WTC11 (cell line): ENCODE measurements around the gene ECHDC3. TPM values are rescaled to one million over a fixed set of nuclear protein-coding genes. Genes with fewer than 3 reads are reported as not detected.

Experiments
- CREM ChIP-seq: sonication (generic); formaldehyde crosslinking; IDR thresholded peaks from 2 replicates; pipeline ENCODE4 v1.8.1; 2022; ENCODE audit warnings: mild to moderate bottlenecking, missing genetic modification reagents, moderate library complexity
- E2F4 ChIP-seq: sonication (generic); formaldehyde crosslinking; IDR thresholded peaks from 2 replicates; pipeline ENCODE4 v1.8.1; 2022; ENCODE audit warnings: low read depth, mild to moderate bottlenecking, moderate library complexity, missing genetic modification reagents, borderline replicate concordance
- E2F5 ChIP-seq: sonication (generic); formaldehyde crosslinking; IDR thresholded peaks from 2 replicates; pipeline ENCODE4 v1.8.1; 2022; ENCODE audit warnings: mild to moderate bottlenecking, moderate library complexity, missing genetic modification reagents
- ETV6 ChIP-seq: sonication (generic); formaldehyde crosslinking; IDR thresholded peaks from 2 replicates; pipeline ENCODE4 v1.8.1; 2022; ENCODE audit warnings: mild to moderate bottlenecking, missing genetic modification reagents
- FOXP4 ChIP-seq: sonication (generic); formaldehyde crosslinking; IDR thresholded peaks from 2 replicates; pipeline ENCODE4 v1.8.0; 2022; ENCODE audit warnings: mild to moderate bottlenecking, missing genetic modification reagents
- IRF1 ChIP-seq: sonication (generic); formaldehyde crosslinking; IDR thresholded peaks from 2 replicates; pipeline ENCODE4 v1.8.0; 2023; ENCODE audit warnings: missing genetic modification reagents
- MYBL2 ChIP-seq: sonication (generic); formaldehyde crosslinking; IDR thresholded peaks from 2 replicates; pipeline ENCODE4 v1.8.1; 2023; ENCODE audit warnings: mild to moderate bottlenecking, moderate library complexity, missing genetic modification reagents
- NFE2L1 ChIP-seq: sonication (generic); formaldehyde crosslinking; IDR thresholded peaks from 2 replicates; pipeline ENCODE4 v1.8.1; 2023; ENCODE audit warnings: missing genetic modification reagents
- NR1H2 ChIP-seq: sonication (generic); formaldehyde crosslinking; IDR thresholded peaks from 2 replicates; pipeline ENCODE4 v1.9.0; 2021; ENCODE audit warnings: mild to moderate bottlenecking, moderate library complexity, missing genetic modification reagents
- NR2C2 ChIP-seq: sonication (generic); formaldehyde crosslinking; IDR thresholded peaks from 2 replicates; pipeline ENCODE4 v1.8.0; 2022; ENCODE audit warnings: mild to moderate bottlenecking, missing genetic modification reagents
- RELA ChIP-seq: sonication (generic); formaldehyde crosslinking; IDR thresholded peaks from 2 replicates; pipeline ENCODE4 v1.8.1; 2022; ENCODE audit warnings: missing genetic modification reagents, mild to moderate bottlenecking, borderline replicate concordance
- SMAD3 ChIP-seq: sonication (generic); formaldehyde crosslinking; IDR thresholded peaks from 2 replicates; pipeline ENCODE4 v1.8.0; 2022; ENCODE audit warnings: missing genetic modification reagents, mild to moderate bottlenecking, borderline replicate concordance
- SOX15 ChIP-seq: fragments of 250-450 bp; sonication (Bioruptor Pico); IDR thresholded peaks from 2 replicates; pipeline ENCODE4 v1.9.0; 2021; ENCODE audit warnings: mild to moderate bottlenecking
- SP1 ChIP-seq: sonication (generic); formaldehyde crosslinking; conservative IDR thresholded peaks from 2 replicates; pipeline ENCODE4 v1.8.1; 2022; ENCODE audit warnings: missing genetic modification reagents
- TEAD1 ChIP-seq: sonication (generic); formaldehyde crosslinking; IDR thresholded peaks from 2 replicates; pipeline ENCODE4 v1.8.0; 2022; ENCODE audit warnings: mild to moderate bottlenecking, missing genetic modification reagents
- USF1 ChIP-seq: sonication (generic); formaldehyde crosslinking; IDR thresholded peaks from 2 replicates; pipeline ENCODE4 v1.8.0; 2022; ENCODE audit warnings: mild to moderate bottlenecking, missing genetic modification reagents
- ZBTB43 ChIP-seq: sonication (generic); formaldehyde crosslinking; IDR thresholded peaks from 2 replicates; pipeline ENCODE4 v1.8.1; 2023; ENCODE audit warnings: mild to moderate bottlenecking, missing genetic modification reagents
- ZNF121 ChIP-seq: sonication (generic); formaldehyde crosslinking; IDR thresholded peaks from 2 replicates; pipeline ENCODE4 v1.8.0; 2023; ENCODE audit warnings: missing genetic modification reagents
- ZNF423 ChIP-seq: fragments of 250-450 bp; sonication (Bioruptor Pico); IDR thresholded peaks from 2 replicates; pipeline ENCODE4 v2.1.2; 2022; ENCODE audit warnings: mild to moderate bottlenecking, moderate library complexity
- total RNA-seq: library from RNA; stranded (reverse); gene quantifications from 3 replicates; pipeline ENCODE4 v1.2.3, GENCODE V29; 2021
- TF ChIP-seq, protein P1 (sequence below): sonication (generic); formaldehyde crosslinking; IDR thresholded peaks from 2 replicates; pipeline ENCODE4 v1.8.1; 2022; ENCODE audit warnings: mild to moderate bottlenecking, missing genetic modification reagents, moderate library complexity, borderline replicate concordance
- TF ChIP-seq, protein P2 (sequence below): sonication (generic); formaldehyde crosslinking; IDR thresholded peaks from 2 replicates; pipeline ENCODE4 v1.8.0; 2023; ENCODE audit warnings: missing genetic modification reagents, mild to moderate bottlenecking, borderline replicate concordance
- TF ChIP-seq, protein P3 (sequence below): sonication (generic); formaldehyde crosslinking; IDR thresholded peaks from 2 replicates; pipeline ENCODE4 v1.8.0; 2022; ENCODE audit warnings: missing genetic modification reagents

ECHDC3 gene
- total RNA-seq, 1 experiment from 2014 or later, result 17.1 TPM

DNA sequence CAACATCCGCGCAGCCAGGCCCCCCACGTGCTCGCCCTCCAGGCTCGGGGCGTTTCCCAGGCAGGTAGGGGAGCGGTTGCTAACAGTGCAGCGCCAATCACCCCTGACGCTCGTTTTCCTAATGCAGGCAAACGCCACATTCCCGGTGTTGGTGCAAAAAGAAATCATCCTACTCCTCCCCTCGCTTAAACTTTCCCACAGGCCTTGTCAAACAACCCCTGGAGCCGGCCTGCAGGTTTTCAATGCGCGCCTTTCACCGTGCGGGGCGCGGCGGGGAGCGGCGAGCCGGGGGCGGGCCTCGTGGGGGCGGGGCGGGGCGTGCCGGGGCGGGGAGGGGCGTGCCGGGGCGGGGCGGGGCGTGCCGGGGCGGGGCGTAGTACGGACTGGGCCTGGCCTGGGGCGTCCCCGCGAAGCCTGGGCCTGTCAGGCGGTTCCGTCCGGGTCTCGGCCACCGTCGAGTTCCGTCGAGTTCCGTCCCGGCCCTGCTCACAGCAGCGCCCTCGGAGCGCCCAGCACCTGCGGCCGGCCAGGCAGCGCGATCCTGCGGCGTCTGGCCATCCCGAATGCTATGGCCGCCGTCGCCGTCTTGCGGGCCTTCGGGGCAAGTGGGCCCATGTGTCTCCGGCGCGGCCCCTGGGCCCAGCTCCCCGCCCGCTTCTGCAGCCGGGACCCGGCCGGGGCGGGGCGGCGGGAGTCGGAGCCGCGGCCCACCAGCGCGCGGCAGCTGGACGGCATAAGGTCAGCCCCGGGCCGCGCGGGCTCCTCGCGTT lies at the start of gene ECHDC3 (continued):
- TF ChIP-seq MYBL2 (CRISPR knock-in tag), result 0 out of 2 replicates have a peak, but pooled peaks have one; percentile 37
- TF ChIP-seq CREM, result no peak
- TF ChIP-seq NR2C2, result no peak
- TF ChIP-seq, protein P1, sequence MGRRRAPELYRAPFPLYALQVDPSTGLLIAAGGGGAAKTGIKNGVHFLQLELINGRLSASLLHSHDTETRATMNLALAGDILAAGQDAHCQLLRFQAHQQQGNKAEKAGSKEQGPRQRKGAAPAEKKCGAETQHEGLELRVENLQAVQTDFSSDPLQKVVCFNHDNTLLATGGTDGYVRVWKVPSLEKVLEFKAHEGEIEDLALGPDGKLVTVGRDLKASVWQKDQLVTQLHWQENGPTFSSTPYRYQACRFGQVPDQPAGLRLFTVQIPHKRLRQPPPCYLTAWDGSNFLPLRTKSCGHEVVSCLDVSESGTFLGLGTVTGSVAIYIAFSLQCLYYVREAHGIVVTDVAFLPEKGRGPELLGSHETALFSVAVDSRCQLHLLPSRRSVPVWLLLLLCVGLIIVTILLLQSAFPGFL (CRISPR knock-in tag), result no peak
- peak; percentile 49; the same call in 1 of the 2 replicates for TF ChIP-seq USF1
- 0 out of 2 replicates have a peak, but pooled peaks have one; percentile 53 for TF ChIP-seq NR1H2 (CRISPR knock-in tag)
- TF ChIP-seq E2F5 (CRISPR knock-in tag), result 0 out of 2 replicates have a peak, but pooled peaks have one; percentile 25
- peak; percentile 80 for TF ChIP-seq TEAD1 (CRISPR knock-in tag)
- peak; percentile 50 for TF ChIP-seq SP1
- 0 out of 2 replicates have a peak, but pooled peaks have one; percentile 37 for TF ChIP-seq ZNF423 (CRISPR knock-in tag)
- no peak for TF ChIP-seq E2F4
- TF ChIP-seq IRF1, result peak; percentile 72
- TF ChIP-seq SOX15 (CRISPR knock-in tag), result no peak
- no peak for TF ChIP-seq NFE2L1 (CRISPR knock-in tag)
- TF ChIP-seq ZBTB43 (CRISPR knock-in tag), result no peak
- peak; percentile 86 for TF ChIP-seq ZNF121 (CRISPR knock-in tag)
- TF ChIP-seq, protein P2, sequence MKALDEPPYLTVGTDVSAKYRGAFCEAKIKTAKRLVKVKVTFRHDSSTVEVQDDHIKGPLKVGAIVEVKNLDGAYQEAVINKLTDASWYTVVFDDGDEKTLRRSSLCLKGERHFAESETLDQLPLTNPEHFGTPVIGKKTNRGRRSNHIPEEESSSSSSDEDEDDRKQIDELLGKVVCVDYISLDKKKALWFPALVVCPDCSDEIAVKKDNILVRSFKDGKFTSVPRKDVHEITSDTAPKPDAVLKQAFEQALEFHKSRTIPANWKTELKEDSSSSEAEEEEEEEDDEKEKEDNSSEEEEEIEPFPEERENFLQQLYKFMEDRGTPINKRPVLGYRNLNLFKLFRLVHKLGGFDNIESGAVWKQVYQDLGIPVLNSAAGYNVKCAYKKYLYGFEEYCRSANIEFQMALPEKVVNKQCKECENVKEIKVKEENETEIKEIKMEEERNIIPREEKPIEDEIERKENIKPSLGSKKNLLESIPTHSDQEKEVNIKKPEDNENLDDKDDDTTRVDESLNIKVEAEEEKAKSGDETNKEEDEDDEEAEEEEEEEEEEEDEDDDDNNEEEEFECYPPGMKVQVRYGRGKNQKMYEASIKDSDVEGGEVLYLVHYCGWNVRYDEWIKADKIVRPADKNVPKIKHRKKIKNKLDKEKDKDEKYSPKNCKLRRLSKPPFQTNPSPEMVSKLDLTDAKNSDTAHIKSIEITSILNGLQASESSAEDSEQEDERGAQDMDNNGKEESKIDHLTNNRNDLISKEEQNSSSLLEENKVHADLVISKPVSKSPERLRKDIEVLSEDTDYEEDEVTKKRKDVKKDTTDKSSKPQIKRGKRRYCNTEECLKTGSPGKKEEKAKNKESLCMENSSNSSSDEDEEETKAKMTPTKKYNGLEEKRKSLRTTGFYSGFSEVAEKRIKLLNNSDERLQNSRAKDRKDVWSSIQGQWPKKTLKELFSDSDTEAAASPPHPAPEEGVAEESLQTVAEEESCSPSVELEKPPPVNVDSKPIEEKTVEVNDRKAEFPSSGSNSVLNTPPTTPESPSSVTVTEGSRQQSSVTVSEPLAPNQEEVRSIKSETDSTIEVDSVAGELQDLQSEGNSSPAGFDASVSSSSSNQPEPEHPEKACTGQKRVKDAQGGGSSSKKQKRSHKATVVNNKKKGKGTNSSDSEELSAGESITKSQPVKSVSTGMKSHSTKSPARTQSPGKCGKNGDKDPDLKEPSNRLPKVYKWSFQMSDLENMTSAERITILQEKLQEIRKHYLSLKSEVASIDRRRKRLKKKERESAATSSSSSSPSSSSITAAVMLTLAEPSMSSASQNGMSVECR (CRISPR knock-in tag), result peak; percentile 80
- TF ChIP-seq RELA, result no peak
- TF ChIP-seq ETV6, result peak; percentile 77; the same call in 1 of the 2 replicates
- TF ChIP-seq FOXP4 (CRISPR knock-in tag), result peak; percentile 85
- TF ChIP-seq SMAD3 (CRISPR knock-in tag), result no peak
- TF ChIP-seq, protein P3, sequence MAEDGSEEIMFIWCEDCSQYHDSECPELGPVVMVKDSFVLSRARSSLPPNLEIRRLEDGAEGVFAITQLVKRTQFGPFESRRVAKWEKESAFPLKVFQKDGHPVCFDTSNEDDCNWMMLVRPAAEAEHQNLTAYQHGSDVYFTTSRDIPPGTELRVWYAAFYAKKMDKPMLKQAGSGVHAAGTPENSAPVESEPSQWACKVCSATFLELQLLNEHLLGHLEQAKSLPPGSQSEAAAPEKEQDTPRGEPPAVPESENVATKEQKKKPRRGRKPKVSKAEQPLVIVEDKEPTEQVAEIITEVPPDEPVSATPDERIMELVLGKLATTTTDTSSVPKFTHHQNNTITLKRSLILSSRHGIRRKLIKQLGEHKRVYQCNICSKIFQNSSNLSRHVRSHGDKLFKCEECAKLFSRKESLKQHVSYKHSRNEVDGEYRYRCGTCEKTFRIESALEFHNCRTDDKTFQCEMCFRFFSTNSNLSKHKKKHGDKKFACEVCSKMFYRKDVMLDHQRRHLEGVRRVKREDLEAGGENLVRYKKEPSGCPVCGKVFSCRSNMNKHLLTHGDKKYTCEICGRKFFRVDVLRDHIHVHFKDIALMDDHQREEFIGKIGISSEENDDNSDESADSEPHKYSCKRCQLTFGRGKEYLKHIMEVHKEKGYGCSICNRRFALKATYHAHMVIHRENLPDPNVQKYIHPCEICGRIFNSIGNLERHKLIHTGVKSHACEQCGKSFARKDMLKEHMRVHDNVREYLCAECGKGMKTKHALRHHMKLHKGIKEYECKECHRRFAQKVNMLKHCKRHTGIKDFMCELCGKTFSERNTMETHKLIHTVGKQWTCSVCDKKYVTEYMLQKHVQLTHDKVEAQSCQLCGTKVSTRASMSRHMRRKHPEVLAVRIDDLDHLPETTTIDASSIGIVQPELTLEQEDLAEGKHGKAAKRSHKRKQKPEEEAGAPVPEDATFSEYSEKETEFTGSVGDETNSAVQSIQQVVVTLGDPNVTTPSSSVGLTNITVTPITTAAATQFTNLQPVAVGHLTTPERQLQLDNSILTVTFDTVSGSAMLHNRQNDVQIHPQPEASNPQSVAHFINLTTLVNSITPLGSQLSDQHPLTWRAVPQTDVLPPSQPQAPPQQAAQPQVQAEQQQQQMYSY, result peak; percentile 53
